DOHH2 (cell line): Measurements from ENCODE around the gene CHD6.

Source experiments
- H3F3A ChIP-seq: fragments of 200-600 bp; sonication (generic), shearing (Covaris generic); 2 replicates; pipeline ENCODE4 v1.6.0; 2016; ENCODE audit warnings: antibody characterized with exemption, mild to moderate bottlenecking; ENCODE audit not compliant: control insufficient read depth, insufficient read depth
- H3K27ac ChIP-seq: fragments of 200-600 bp; sonication (generic); 2 replicates; pipeline ENCODE4 v1.5.1; 2014; ENCODE audit warnings: low read depth, mild to moderate bottlenecking, low read length, moderate library complexity
- H3K27me3 ChIP-seq: fragments of 200-600 bp; sonication (generic); 2 replicates; pipeline ENCODE4 v1.6.1; 2014; ENCODE audit warnings: mild to moderate bottlenecking, low read length, mixed read lengths; ENCODE audit not compliant: control insufficient read depth
- H3K36me3 ChIP-seq: fragments of 200-600 bp; sonication (generic); 2 replicates; pipeline ENCODE4 v1.6.1; 2014; ENCODE audit warnings: mild to moderate bottlenecking, low read length, moderate library complexity, mixed read lengths; ENCODE audit not compliant: control insufficient read depth
- H3K4me1 ChIP-seq: fragments of 200-600 bp; sonication (generic); 2 replicates; pipeline ENCODE4 v1.6.1; 2014; ENCODE audit warnings: mild to moderate bottlenecking, low read length, mixed read lengths; ENCODE audit not compliant: control insufficient read depth
- H3K4me2 ChIP-seq: fragments of 200-600 bp; sonication (generic); 2 replicates; pipeline ENCODE4 v1.6.0; 2014; ENCODE audit warnings: mild to moderate bottlenecking, low read length, moderate library complexity
- H3K4me3 ChIP-seq: fragments of 200-600 bp; sonication (generic); 2 replicates; pipeline ENCODE4 v1.5.1; 2014; ENCODE audit warnings: mild to moderate bottlenecking, low read length, mixed read lengths
- H3K79me2 ChIP-seq: fragments of 200-600 bp; sonication (generic); 2 replicates; pipeline ENCODE4 v1.6.1; 2014; ENCODE audit warnings: mild to moderate bottlenecking, low read length, mixed read lengths; ENCODE audit not compliant: control insufficient read depth
- H3K9me2 ChIP-seq: fragments of 200-600 bp; sonication (generic); replicated peaks from 2 replicates; pipeline ENCODE4 v1.6.1; 2014; ENCODE audit warnings: mild to moderate bottlenecking, low read length, mixed read lengths; ENCODE audit not compliant: control insufficient read depth
- H3K9me3 ChIP-seq: fragments of 200-600 bp; sonication (generic); 2 replicates; pipeline ENCODE4 v1.6.1; 2014; ENCODE audit warnings: antibody characterized with exemption, low read length, mixed read lengths; ENCODE audit not compliant: control insufficient read depth, insufficient read depth
- H4K20me1 ChIP-seq: fragments of 200-600 bp; sonication (generic); 2 replicates; pipeline ENCODE4 v1.6.0; 2014; ENCODE audit warnings: low read depth, mild to moderate bottlenecking, antibody characterized with exemption, low read length, moderate library complexity; ENCODE audit not compliant: control insufficient read depth, insufficient read depth
- EZH2phosphoT487 ChIP-seq: fragments of 200-600 bp; sonication (generic); IDR thresholded peaks from 2 replicates; pipeline ENCODE4 v1.6.1; 2017; ENCODE audit warnings: borderline replicate concordance, mild to moderate bottlenecking, antibody characterized with exemption, low read length, moderate library complexity, mixed read lengths
- TF ChIP-seq, protein P1 (sequence below): fragments of 200-600 bp; sonication (generic); IDR thresholded peaks from one replicate; pipeline ENCODE4 v1.5.1; 2014; ENCODE audit warnings: antibody characterized with exemption, mild to moderate bottlenecking, low read depth, low read length; ENCODE audit not compliant: poor library complexity, severe bottlenecking

Gene CHD6

DNA sequence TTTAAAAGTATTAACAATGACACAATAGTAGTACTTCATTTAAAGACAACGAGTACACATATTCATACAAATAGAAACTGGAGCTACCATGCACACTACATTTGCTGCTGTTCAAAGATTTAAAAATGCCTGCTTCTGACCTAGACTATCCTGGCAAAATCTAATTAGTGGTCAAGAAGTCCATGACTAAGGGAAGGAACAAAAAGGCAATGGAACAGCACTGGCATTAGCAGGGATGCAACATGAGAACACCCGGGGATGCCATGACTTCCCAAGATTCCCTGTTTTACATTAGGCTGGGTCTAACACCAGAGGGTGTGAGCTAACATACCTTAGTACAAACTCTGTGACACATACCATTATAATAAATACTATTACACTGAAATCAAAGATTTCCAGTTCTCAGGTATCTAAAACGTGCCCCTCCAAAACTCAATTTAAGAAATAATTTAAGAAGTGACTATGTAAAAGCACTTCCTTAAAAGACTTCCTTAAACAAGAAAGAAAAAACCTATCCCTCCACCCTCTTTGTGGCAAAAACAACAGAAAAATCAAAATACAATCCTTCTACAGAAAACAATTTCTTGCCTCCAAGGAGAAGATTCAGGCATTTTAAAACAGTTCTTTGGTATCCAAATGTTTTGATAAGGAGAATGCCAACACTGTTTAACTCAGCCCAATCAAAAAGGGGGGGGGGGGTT is 25.5 kb downstream of the CHD6 start:
- Histone ChIP-seq H3K9me3 (peaks cover 23% of the 10 kb centered on the region; the same call in 1 of the 2 replicates), H3K4me1 (no peaks in the 10 kb centered on the region), H3K79me2 (peaks cover 78% of the 10 kb centered on the region), H3F3A (0 out of 2 replicates have a peak, but pooled peaks cover 3% of the 10 kb centered on the region), H3K36me3 (peaks cover 3% of the 10 kb centered on the region; the same call in 1 of the 2 replicates), H3K9me2 (no peaks in the 10 kb centered on the region), H3K27ac (no peak overlapping the region), H3K4me3 (no peak overlapping the region), H3K4me2 (no peak overlapping the region), H4K20me1 (no peaks in the 10 kb centered on the region), H3K27me3 (no peaks in the 10 kb centered on the region)
- no peak for TF ChIP-seq EZH2phosphoT487
- TF ChIP-seq, protein P1, sequence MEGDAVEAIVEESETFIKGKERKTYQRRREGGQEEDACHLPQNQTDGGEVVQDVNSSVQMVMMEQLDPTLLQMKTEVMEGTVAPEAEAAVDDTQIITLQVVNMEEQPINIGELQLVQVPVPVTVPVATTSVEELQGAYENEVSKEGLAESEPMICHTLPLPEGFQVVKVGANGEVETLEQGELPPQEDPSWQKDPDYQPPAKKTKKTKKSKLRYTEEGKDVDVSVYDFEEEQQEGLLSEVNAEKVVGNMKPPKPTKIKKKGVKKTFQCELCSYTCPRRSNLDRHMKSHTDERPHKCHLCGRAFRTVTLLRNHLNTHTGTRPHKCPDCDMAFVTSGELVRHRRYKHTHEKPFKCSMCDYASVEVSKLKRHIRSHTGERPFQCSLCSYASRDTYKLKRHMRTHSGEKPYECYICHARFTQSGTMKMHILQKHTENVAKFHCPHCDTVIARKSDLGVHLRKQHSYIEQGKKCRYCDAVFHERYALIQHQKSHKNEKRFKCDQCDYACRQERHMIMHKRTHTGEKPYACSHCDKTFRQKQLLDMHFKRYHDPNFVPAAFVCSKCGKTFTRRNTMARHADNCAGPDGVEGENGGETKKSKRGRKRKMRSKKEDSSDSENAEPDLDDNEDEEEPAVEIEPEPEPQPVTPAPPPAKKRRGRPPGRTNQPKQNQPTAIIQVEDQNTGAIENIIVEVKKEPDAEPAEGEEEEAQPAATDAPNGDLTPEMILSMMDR = no peak

- Histone ChIP-seq H4K20me1 (no peaks in the 10 kb centered on the region), H3K4me1 (no peaks in the 10 kb centered on the region), H3K27ac (no peak overlapping the region), H3K9me2 (no peaks in the 10 kb centered on the region), H3F3A (no peaks in the 10 kb centered on the region), H3K36me3 (peaks cover 6% of the 10 kb centered on the region), H3K9me3 (peaks cover 28% of the 10 kb centered on the region; the same call in 1 of the 2 replicates), H3K79me2 (peaks cover 77% of the 10 kb centered on the region), H3K4me2 (no peak overlapping the region), H3K4me3 (no peak overlapping the region), H3K27me3 (no peaks in the 10 kb centered on the region)
- TF ChIP-seq, protein P1 = no peak
- TF ChIP-seq EZH2phosphoT487 = no peak
Measured at GRCh38 chr20:41587956-41588355, 30.2 kb downstream of the CHD6 start.

- Histone ChIP-seq H3K9me2 (no peaks in the 10 kb centered on the region), H3K4me3 (no peak overlapping the region), H3K9me3 (peaks cover 28% of the 10 kb centered on the region; the same call in 1 of the 2 replicates), H4K20me1 (no peaks in the 10 kb centered on the region), H3F3A (no peaks in the 10 kb centered on the region), H3K4me1 (no peaks in the 10 kb centered on the region), H3K27ac (no peak overlapping the region), H3K4me2 (no peak overlapping the region), H3K36me3 (peaks cover 6% of the 10 kb centered on the region), H3K27me3 (no peaks in the 10 kb centered on the region), H3K79me2 (peaks cover 77% of the 10 kb centered on the region)
- TF ChIP-seq, protein P1 = no peak
- TF ChIP-seq EZH2phosphoT487 = no peak
Measured at GRCh38 chr20:41587523-41587922, 30.7 kb downstream of the CHD6 start.
